Motor neuron (in vitro differentiated cells): ENCODE data around the gene CLDN7. TPM values are rescaled to one million over a fixed set of nuclear protein-coding genes. Genes with fewer than 3 reads are reported as not detected.

Experiments used
- ATAC-seq, 8 experiments: fragments of 200-7000 bp; cut with Tn5 transposase; replicated peaks in 6 of 8; 2 replicates each; pipeline ENCODE4 v1.8.0; 2021; ENCODE audit warnings: mild to moderate bottlenecking in 8 of 8, moderate library complexity in 8 of 8
- H3K27ac ChIP-seq, 2 donors: fragments of 250-450 bp; sonication (Bioruptor Pico); 2 replicates each; pipeline ENCODE4 v1.9.0; 2021; ENCODE audit warnings: antibody characterized with exemption in 2 of 2, mild to moderate bottlenecking in 2 of 2, moderate library complexity in 1 of 2
- H3K4me1 ChIP-seq, 2 donors: fragments of 250-450 bp; sonication (Bioruptor Pico); replicated peaks in 1 of 2; 2 replicates each; pipeline ENCODE4 v1.6.1; 2021; ENCODE audit warnings: antibody characterized with exemption in 2 of 2, mild to moderate bottlenecking in 2 of 2, moderate library complexity in 1 of 2
- H3K4me3 ChIP-seq, 5 donors: fragments of 250-450 bp; sonication (Bioruptor Pico); 2 replicates each; pipeline ENCODE4 v1.9.0; 2021; ENCODE audit warnings: antibody characterized with exemption in 5 of 5, mild to moderate bottlenecking in 5 of 5, moderate library complexity in 4 of 5
- whole genome bisulfite sequencing, 10 experiments: fragments of 450-650 bp; shearing (Covaris generic); methylation state at CpG; one replicate each; pipeline ENCODE4 v1.0.0; 2022; 5-methylcytosine and 5-hydroxymethylcytosine counted together
- in situ Hi-C, 9 experiments: fragments of 400-800 bp; cut with MboI; loops; one replicate each; pipeline ENCODE4 v1.15.0; 2021; ENCODE audit warnings: low sequenced_read_pairs in 9 of 9, low pct_unique_long_range_greater_than_20kb in 2 of 9; ENCODE audit not compliant: unreplicated experiment in 9 of 9
- total RNA-seq, 8 experiments: library from RNA; unstranded; fragments of 300-600 nt; gene quantifications; 2 replicates each; pipeline versions ENCODE4 v1.2.3 to v1.2.4, GENCODE V29; 2022

CLDN7 gene
- total RNA-seq, 8 experiments from 2014 or later: 0.32 to 3.7 (median 0.99) TPM

DNA sequence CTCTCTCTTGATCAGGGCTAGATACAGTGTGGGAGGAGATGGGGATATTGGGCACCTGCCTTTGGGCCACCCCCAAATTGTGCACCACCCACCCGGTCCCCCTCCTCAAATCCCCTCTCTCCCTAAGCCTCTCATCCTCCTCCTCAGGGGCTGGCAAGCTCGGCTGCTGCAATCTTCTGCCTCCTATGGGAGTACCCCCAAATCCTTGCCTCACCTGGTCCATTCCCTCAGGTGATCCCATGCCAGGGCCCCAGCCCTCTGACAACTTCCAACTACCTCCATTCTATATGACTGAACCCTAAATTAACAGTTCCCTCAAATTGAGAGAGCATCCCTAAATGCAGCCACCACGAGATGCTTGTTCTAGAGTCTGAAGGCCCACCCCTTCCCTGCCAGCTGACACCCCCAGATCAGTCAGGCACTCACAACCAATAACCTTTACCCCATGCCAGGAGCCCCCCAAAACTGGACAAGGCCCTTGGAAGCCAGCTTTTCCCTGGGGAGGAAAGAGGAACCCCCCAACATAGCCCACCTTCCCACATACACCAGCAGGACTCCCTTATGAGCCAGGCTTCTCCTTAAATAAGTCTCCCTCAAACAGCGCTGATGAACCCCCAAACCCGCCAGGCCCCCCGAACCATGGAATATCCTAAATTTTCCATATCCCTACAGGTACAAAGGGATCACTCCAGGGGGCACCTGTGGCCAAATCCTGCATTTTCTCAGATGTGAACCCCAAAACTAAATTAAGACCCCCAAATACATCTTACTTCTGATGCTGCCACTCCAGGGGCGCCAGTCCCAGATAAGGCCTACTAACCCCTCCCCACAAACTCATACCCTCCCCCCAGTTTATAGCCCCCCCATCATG lies 45.8 kb downstream of the CLDN7 start:
- Histone ChIP-seq H3K4me1 (peaks cover 33 to 41% of the 10 kb centered on the region in 2 donors), H3K27ac (peak overlapping the region; percentile 46 to 69), H3K4me3 (peak overlapping the region; percentile 53 to 62 (median 56))
- in situ Hi-C loops: no loop called here
- WGBS, 10 experiments: 0% methylated on average over 1 of the region's 7 CpGs; no CpG with 5 or more reads in 8 of the 10 experiments
- ATAC-seq: no peak

DNA sequence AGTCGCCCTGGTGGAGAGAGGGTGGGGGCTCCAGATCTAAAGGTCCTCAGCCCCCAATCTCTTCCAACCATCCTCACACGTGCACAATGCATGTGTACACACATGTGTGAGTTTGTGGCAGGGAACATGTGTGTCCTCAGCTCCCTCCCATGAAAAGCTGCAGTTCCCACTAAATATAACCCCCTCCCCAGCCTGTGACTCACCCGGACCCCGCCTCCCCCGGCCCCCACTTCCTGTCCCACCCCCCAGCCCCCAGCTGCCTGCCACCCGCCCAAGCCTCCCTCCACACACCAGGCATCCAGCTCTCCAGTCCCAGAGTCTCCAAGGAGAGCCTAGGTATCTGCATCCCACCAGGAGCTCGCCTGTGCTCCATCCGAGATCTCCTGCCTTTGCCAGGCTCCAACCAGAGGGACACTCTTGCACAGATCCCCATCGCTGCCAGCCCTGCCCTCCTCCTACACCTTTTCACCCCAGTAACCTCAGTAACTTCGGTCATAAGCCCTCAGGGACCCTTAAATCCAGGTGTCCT lies 46.6 kb downstream of the CLDN7 start:
- Histone ChIP-seq H3K4me3 (peak overlapping the region; percentile 53 to 62 (median 56)), H3K4me1 (peaks cover 34 to 41% of the 10 kb centered on the region in 2 donors), H3K27ac (peak overlapping the region; percentile 80 to 88)
- in situ Hi-C loops: no loop called here
- ATAC-seq: no peak
- 0% methylated on average over 1 of the region's 10 CpGs; no CpG with 5 or more reads in 9 of the 10 experiments for WGBS, 10 experiments

DNA sequence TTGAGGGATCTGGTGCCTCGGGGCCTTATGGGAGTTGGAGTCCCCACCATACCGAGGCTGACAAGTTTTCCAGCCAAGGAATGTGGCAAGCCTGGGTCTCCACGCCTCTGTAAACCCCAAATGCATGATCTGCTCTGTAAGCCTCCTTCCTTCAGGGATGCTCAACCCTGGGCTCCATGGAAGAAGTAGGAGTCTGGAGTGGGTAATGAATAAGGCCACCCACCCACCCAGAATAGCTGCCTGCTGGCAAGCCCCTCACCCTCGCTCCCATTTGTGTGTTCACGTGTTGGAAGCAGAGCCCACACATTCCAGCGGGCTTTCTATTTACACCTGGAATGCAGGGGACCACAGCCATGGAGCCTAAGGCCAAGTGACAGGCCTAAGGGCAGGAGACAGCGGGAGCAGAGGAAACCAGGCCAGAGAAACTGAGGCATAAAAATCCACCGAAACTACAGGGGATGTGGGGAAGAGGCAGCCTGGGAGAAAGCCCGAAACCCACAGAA lies 47.1 kb downstream of the CLDN7 start:
- peak overlapping the region; percentile 53 to 62 (median 56) for H3K4me3 ChIP-seq
- 0% methylated on average over 1 to 5 of the region's 9 CpGs; no CpG with 5 or more reads in 4 of the 10 experiments for WGBS, 10 experiments
- H3K4me1 ChIP-seq: peaks cover 29 to 37% of the 10 kb centered on the region in 2 donors
- ATAC-seq: peak in 4 of 8 experiments; percentile 0 to 1 (median 0)
- peak overlapping the region; percentile 80 to 88 for H3K27ac ChIP-seq
- in situ Hi-C loops: no loop called here

DNA sequence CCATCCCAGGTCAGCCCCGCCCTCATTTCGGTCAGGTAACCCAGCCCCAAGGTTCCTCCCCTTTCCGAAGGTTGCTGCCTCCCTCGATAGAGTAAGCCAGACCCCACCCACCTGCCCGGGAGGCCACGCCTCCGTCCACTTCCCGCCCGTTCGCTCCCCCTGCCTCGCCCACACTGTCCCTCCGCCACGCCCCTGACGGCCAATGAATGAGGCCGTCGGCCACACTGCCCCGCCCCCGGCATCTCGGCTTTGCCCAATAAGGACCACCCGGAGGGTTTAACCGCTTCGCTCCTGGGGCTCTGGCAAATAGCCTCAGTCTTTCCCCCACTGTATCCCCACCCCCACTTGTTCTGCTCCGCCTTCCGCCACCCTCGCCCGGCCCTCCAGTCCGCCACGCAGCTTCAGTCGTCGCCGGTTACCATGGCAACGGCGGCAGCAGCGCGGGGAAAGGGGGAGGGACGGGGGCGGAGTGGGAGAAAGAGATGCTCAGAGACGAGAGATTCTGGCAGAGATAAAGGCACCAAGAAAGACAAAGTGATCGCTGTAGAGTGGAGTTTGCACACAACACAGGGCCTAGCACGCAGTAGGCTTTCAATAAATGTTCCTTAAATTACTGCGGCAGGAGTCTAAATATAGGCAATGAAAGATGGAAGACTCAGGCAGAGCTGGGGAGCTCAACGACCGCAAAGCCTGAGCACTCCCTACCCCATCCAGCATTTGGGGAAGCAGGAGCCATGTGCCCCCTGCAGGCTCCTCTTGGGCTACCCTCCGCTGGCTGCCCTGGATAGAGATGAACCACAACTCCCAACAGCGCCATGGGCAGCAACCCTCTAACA lies 47.8 kb downstream of the CLDN7 start:
- peak overlapping the region; percentile 96 to 98 for H3K27ac ChIP-seq
- in situ Hi-C loops: no loop called here
- ATAC-seq: peak; percentile 72 to 81 (median 76)
- H3K4me1 ChIP-seq: peaks cover 29 to 36% of the 10 kb centered on the region in 2 donors
- WGBS, 10 experiments: 0% methylated on average over 1 to 2 of the region's 45 CpGs; no CpG with 5 or more reads in 6 of the 10 experiments
- H3K4me3 ChIP-seq: peak overlapping the region; percentile 53 to 62 (median 56)

DNA sequence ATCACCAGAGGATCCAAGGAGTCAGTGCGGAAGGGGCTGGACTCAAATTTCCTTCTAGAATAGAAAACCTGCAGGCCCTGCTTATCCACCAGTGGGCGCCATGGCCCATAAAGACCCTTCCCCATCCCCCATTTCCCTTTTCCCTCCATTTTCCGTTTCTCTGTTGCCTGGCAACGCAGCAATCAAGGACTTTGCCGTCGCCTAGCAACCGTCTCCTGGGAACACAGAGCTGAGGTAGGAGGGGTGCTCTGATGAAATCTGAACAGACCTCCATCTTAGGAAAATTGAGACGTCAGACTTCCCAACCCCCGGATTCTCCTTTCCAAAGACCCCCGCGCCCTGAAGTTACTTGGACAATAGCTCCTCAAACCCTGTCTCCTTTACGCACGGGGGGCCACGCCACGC lies 48.4 kb downstream of the CLDN7 start:
- peak overlapping the region; percentile 53 to 62 (median 56) for H3K4me3 ChIP-seq
- peaks cover 30 to 34% of the 10 kb centered on the region in 2 donors for H3K4me1 ChIP-seq
- 0 to 4% (median 0%) methylated on average over 1 to 10 of the region's 15 CpGs; no CpG with 5 or more reads in 4 of the 10 experiments for WGBS, 10 experiments
- peak; percentile 6 to 49 (median 32) for ATAC-seq
- in situ Hi-C loops: no loop called here
- H3K27ac ChIP-seq: peak overlapping the region; percentile 96 to 98

DNA sequence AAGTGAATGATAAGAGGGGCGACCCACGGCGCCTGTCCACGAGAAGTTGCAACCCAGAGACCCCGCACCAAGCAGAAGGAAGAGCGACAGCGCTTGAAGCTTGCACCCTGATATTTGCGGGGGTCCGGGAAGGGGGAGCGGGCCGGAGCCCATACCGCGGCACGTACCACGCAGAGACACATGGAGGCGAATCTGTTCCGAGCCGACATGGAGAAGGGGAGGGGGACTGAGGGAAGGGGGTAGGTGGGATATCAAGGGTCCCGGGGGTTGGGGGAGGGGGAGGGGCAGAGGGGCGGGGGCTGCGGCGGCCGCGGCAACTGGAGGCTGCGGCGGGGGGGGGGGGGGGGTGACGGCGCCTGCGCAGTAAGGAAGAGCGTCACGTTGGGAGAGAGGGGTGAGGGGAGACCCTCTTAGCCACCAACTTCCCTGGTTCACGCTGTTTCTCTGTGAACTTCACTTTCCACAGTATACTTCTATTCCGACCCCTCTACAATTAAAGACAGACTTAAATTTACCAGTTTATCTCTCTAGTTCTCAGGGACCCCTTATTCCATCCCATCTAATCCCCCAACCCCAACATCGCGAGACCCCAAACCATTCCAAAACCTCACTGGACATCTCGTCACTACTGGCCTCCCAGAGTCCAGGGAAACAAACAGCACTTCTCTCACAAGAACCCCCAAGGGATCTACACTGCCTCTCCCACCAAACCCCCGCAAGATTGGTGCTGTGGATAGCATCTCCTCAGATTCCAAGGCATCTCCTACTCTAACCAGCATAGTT lies 50.6 kb downstream of the CLDN7 start:
- in situ Hi-C loops: no loop called here
- no peak for ATAC-seq
- no peak overlapping the region for H3K27ac ChIP-seq
- H3K4me1 ChIP-seq: peaks cover 45% of the 10 kb centered on the region in 2 donors
- peak overlapping the region in 4 of 5 donors; percentile 9 to 25 (median 18) for H3K4me3 ChIP-seq
- 0 to 43% (median 24%) methylated on average over 1 to 6 of the region's 37 CpGs; no CpG with 5 or more reads in 6 of the 10 experiments for WGBS, 10 experiments

Other genes with a start within 250 kb of the CLDN7 start
- gene RNASEK, start 249.9 kb downstream of the CLDN7 start, total RNA-seq: 100 to 1,000 TPM; 127 to 314 (median 229) TPM
- gene BCL6B, start 239.4 kb downstream of the CLDN7 start, total RNA-seq: 1 to 10 TPM in 1 of 8 experiments, under 1 TPM in 6, not detected in 1; 0.05 to 1.5 (median 0.58) TPM
- gene SLC16A13, start 226.5 kb downstream of the CLDN7 start, total RNA-seq: 1 to 10 TPM in 5 of 8 experiments, under 1 TPM in 3; 0.61 to 2.7 (median 1.1) TPM
- gene SLC16A11, start 218.4 kb downstream of the CLDN7 start, total RNA-seq: 1 to 10 TPM in 2 of 8 experiments, under 1 TPM in 6; 0.17 to 1.9 (median 0.34) TPM
- gene CLEC10A, start 182.2 kb downstream of the CLDN7 start, total RNA-seq: under 1 TPM in 3 of 8 experiments, not detected in 5; 0.09 to 0.38 (median 0.36) TPM
- under 1 TPM in 3 of 8 experiments, not detected in 5; 0.11 to 0.51 (median 0.49) TPM for gene ASGR2, start 147.7 kb downstream of the CLDN7 start, total RNA-seq
- gene ASGR1, start 83.1 kb downstream of the CLDN7 start, total RNA-seq: 10 to 100 TPM in 4 of 8 experiments, 1 to 10 TPM in 4; 1.4 to 26.7 (median 10.1) TPM
- 10 to 100 TPM in 7 of 8 experiments, 1 to 10 TPM in 1; 5.6 to 91.4 (median 42.6) TPM for gene DLG4, start 42.6 kb downstream of the CLDN7 start, total RNA-seq
- gene ACADVL, start 42.5 kb downstream of the CLDN7 start, total RNA-seq: 100 to 1,000 TPM in 7 of 8 experiments, 10 to 100 TPM in 1; 77.7 to 513 (median 215) TPM
- gene DVL2, start 28.0 kb downstream of the CLDN7 start, total RNA-seq: 10 to 100 TPM; 31.3 to 63.1 (median 40.6) TPM
- 10 to 100 TPM; 25.2 to 63.1 (median 49.4) TPM for gene PHF23, start 23.0 kb downstream of the CLDN7 start, total RNA-seq
- 100 to 1,000 TPM; 336 to 734 (median 573) TPM for gene GABARAP, start 20.0 kb downstream of the CLDN7 start, total RNA-seq
- 10 to 100 TPM; 36.5 to 94.1 (median 56.7) TPM for gene CTDNEP1, start 10.7 kb downstream of the CLDN7 start, total RNA-seq
- gene ELP5, start 10.3 kb downstream of the CLDN7 start, total RNA-seq: 10 to 100 TPM; 30.5 to 62.7 (median 51.5) TPM
- gene SLC2A4, start 19.2 kb upstream of the CLDN7 start, total RNA-seq: 1 to 10 TPM in 1 of 8 experiments, under 1 TPM in 7; 0.20 to 1.4 (median 0.38) TPM
- 1 to 10 TPM in 3 of 8 experiments, under 1 TPM in 5; 0.09 to 2.4 (median 0.51) TPM for gene YBX2, start 32.2 kb upstream of the CLDN7 start, total RNA-seq
- 100 to 1,000 TPM; 104 to 785 (median 231) TPM for gene EIF5A, start 45.1 kb upstream of the CLDN7 start, total RNA-seq
- 10 to 100 TPM; 35.1 to 61.1 (median 52.0) TPM for gene GPS2, start 52.9 kb upstream of the CLDN7 start, total RNA-seq
- gene NEURL4, start 66.9 kb upstream of the CLDN7 start, total RNA-seq: 10 to 100 TPM; 11.4 to 44.6 (median 27.1) TPM
- gene ACAP1, start 74.1 kb upstream of the CLDN7 start, total RNA-seq: 10 to 100 TPM in 6 of 8 experiments, 1 to 10 TPM in 2; 4.9 to 36.4 (median 11.4) TPM
- 10 to 100 TPM in 1 of 8 experiments, 1 to 10 TPM in 7; 4.0 to 14.5 (median 6.1) TPM for gene KCTD11, start 89.7 kb upstream of the CLDN7 start, total RNA-seq
- under 1 TPM in 6 of 8 experiments, not detected in 2; 0.11 to 0.57 (median 0.32) TPM for gene TMEM95, start 92.7 kb upstream of the CLDN7 start, total RNA-seq
- gene TNK1, start 118.6 kb upstream of the CLDN7 start, total RNA-seq: 1 to 10 TPM; 1.3 to 8.6 (median 2.4) TPM
- 10 to 100 TPM in 4 of 8 experiments, 1 to 10 TPM in 4; 3.8 to 24.8 (median 12.4) TPM for gene PLSCR3, start 132.0 kb upstream of the CLDN7 start, total RNA-seq
- gene TMEM256, start 141.6 kb upstream of the CLDN7 start, total RNA-seq: 100 to 1,000 TPM in 7 of 8 experiments, 10 to 100 TPM in 1; 50.7 to 141 (median 111) TPM
- gene NLGN2, start 145.4 kb upstream of the CLDN7 start, total RNA-seq: 10 to 100 TPM in 7 of 8 experiments, 1 to 10 TPM in 1; 3.7 to 27.8 (median 18.1) TPM
- under 1 TPM in 1 of 8 experiments, not detected in 7; 1.00 TPM for gene SPEM1, start 157.8 kb upstream of the CLDN7 start, total RNA-seq
- under 1 TPM in 3 of 8 experiments, not detected in 5; 0.24 to 0.43 (median 0.40) TPM for gene SPEM2, start 163.1 kb upstream of the CLDN7 start, total RNA-seq
- gene SPEM3, start 166.4 kb upstream of the CLDN7 start, total RNA-seq: 1 to 10 TPM in 1 of 8 experiments, under 1 TPM in 5, not detected in 2; 0.13 to 1.0 (median 0.32) TPM
- 1 to 10 TPM in 6 of 8 experiments, under 1 TPM in 2; 0.33 to 5.4 (median 1.7) TPM for gene TMEM102, start 173.0 kb upstream of the CLDN7 start, total RNA-seq
- gene FGF11, start 177.0 kb upstream of the CLDN7 start, total RNA-seq: 10 to 100 TPM in 4 of 8 experiments, 1 to 10 TPM in 2, under 1 TPM in 2; 0.61 to 17.4 (median 7.1) TPM
- gene CHRNB1, start 182.6 kb upstream of the CLDN7 start, total RNA-seq: 10 to 100 TPM in 1 of 8 experiments, 1 to 10 TPM in 7; 2.2 to 13.0 (median 8.0) TPM
- 10 to 100 TPM in 7 of 8 experiments, 1 to 10 TPM in 1; 9.8 to 36.2 (median 13.4) TPM for gene ZBTB4, start 217.2 kb upstream of the CLDN7 start, total RNA-seq
- 1 to 10 TPM in 4 of 8 experiments, under 1 TPM in 4; 0.49 to 1.9 (median 0.86) TPM for gene SLC35G6, start 219.0 kb upstream of the CLDN7 start, total RNA-seq
- 100 to 1,000 TPM in 2 of 8 experiments, 10 to 100 TPM in 6; 26.0 to 137 (median 43.8) TPM for gene POLR2A, start 221.9 kb upstream of the CLDN7 start, total RNA-seq